Fibroblast of peridontal ligament (primary cell): Measurements from ENCODE around the gene CHPF2.
A peak's percentile ranks its signal among the peaks of the same experiment; 100 is the strongest.

Experiments used
- DNase-seq: peaks from one replicate; pipeline ENCODE4 v3.0.0-alpha.2; 2010; ENCODE audit errors: extremely low read depth

CHPF2 gene

GRCh38 chr7:151286148-151286547 is 53.9 kb downstream of the CHPF2 start:
- peak; percentile 72 for DNase-seq
